K562 treated with DMSO at 1 percent for 4 hours (cell line): Measurements from ENCODE around the gene SPZ1. TPM values are rescaled to one million over a fixed set of nuclear protein-coding genes. Genes with fewer than 3 reads are reported as not detected.

Experiments
- total RNA-seq: library from RNA; unstranded; fragments of 300-600 nt; gene quantifications from 2 replicates; pipeline ENCODE4 v1.2.3, GENCODE V29; 2022; ENCODE audit not compliant: insufficient read depth

The SPZ1 gene, protein sequence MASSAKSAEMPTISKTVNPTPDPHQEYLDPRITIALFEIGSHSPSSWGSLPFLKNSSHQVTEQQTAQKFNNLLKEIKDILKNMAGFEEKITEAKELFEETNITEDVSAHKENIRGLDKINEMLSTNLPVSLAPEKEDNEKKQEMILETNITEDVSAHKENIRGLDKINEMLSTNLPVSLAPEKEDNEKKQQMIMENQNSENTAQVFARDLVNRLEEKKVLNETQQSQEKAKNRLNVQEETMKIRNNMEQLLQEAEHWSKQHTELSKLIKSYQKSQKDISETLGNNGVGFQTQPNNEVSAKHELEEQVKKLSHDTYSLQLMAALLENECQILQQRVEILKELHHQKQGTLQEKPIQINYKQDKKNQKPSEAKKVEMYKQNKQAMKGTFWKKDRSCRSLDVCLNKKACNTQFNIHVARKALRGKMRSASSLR
- not detected in 2 replicates for total RNA-seq

GRCh38 chr5:80319702-80320101 lies at the start of gene SPZ1:
TSS of gene SPZ1 (plus strand) at chr5:80320002. CDS start at chr5:80320216, 214 bp downstream.

Other genes starting within 250 kb of the SPZ1 start
- gene SERINC5, start 64.0 kb upstream of the SPZ1 start, total RNA-seq = 2.7 and 3.2 TPM in 2 replicates
- gene ZFYVE16, start 88.1 kb downstream of the SPZ1 start, total RNA-seq = 8.4 and 10.6 TPM in 2 replicates
- gene FAM151B, start 168.1 kb downstream of the SPZ1 start, total RNA-seq = not detected in 2 replicates